ENCODE measurements around the gene ANO2.

Gene ANO2

GRCh38 chr12:5807514-5808219 is 137.4 kb downstream of the ANO2 start:
- Histone ChIP-seq H3K27me3 (replicated peaks; ENCODE audit: control insufficient read depth, insufficient read depth, low read length) (peaks cover 2% of the 10 kb centered on the region; the same call in 1 of the 2 replicates), H3K36me3 (ENCODE audit: control insufficient read depth, insufficient read depth, low read length) (no peaks in the 10 kb centered on the region), H3K4me3 (replicated peaks; ENCODE audit: low read depth, low read length) (no peak overlapping the region)
- no peak for DNase-seq (ENCODE audit: extremely low read depth, insufficient read length)
- TF ChIP-seq, protein P1, sequence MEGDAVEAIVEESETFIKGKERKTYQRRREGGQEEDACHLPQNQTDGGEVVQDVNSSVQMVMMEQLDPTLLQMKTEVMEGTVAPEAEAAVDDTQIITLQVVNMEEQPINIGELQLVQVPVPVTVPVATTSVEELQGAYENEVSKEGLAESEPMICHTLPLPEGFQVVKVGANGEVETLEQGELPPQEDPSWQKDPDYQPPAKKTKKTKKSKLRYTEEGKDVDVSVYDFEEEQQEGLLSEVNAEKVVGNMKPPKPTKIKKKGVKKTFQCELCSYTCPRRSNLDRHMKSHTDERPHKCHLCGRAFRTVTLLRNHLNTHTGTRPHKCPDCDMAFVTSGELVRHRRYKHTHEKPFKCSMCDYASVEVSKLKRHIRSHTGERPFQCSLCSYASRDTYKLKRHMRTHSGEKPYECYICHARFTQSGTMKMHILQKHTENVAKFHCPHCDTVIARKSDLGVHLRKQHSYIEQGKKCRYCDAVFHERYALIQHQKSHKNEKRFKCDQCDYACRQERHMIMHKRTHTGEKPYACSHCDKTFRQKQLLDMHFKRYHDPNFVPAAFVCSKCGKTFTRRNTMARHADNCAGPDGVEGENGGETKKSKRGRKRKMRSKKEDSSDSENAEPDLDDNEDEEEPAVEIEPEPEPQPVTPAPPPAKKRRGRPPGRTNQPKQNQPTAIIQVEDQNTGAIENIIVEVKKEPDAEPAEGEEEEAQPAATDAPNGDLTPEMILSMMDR (IDR thresholded peaks at IDR 0.05; ENCODE audit: insufficient read depth, low read length, poor library complexity, severe bottlenecking) = no peak

DNA sequence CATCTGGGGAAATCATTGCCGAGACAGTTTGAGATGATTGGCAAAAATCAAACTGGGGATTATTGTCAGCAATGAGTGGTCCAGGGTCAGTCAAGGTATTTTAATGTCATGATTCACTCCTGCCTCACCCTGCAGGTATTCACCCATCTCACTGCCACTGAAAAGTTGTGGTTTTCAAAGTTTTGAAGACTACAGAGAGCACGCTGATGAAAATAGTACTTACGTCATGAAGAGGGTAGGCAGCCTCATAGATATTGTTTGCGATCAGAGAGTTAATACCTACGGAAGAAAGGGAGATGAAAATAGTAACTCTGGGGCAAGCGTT is 138.0 kb downstream of the ANO2 start:
- Histone ChIP-seq H3K27me3 (replicated peaks; ENCODE audit: control insufficient read depth, insufficient read depth, low read length) (peaks cover 4% of the 10 kb centered on the region), H3K4me3 (replicated peaks; ENCODE audit: low read depth, low read length) (no peak overlapping the region), H3K36me3 (ENCODE audit: control insufficient read depth, insufficient read depth, low read length) (no peaks in the 10 kb centered on the region)
- no peak for DNase-seq (ENCODE audit: extremely low read depth, insufficient read length)
- TF ChIP-seq, protein P1 (IDR thresholded peaks at IDR 0.05; ENCODE audit: insufficient read depth, low read length, poor library complexity, severe bottlenecking) = no peak

DNA sequence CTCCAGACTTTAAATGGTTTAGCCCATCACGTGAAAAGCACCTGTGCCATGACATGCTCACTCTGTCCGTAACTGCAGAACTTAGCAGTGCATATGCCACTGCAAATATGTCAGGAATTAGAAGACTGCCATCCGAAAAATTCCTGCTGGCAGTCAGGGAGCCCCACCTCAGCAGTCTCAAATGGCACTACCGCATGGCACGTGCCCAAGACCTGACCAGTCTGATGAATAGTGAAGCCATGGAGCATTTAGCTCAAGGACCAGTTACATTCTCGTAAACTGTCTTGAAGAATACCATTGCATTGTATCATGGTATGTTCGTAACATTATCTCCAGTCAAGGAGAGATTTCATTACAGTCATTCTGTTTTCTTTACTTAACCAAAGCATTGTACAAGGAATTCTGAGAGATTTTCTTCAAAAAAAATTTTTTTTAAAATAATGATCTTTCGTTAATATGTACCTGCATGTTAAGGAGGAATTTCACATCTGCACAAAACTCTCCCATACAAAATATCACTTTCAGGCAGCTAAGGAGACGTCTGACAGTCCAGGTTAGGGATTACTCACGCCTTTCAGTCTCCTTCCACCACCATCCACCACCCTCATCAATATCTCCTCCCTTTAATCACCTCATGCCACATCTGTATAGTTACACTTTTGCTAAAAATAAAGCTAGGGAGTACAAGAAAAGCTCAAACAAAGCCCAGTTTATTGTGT is 138.5 kb downstream of the ANO2 start:
- TF ChIP-seq, protein P1 (IDR thresholded peaks at IDR 0.05; ENCODE audit: insufficient read depth, low read length, poor library complexity, severe bottlenecking) = no peak
- H3K36me3 ChIP-seq (ENCODE audit: control insufficient read depth, insufficient read depth, low read length) = no peaks in the 10 kb centered on the region
- peaks cover 4% of the 10 kb centered on the region for H3K27me3 ChIP-seq (replicated peaks; ENCODE audit: control insufficient read depth, insufficient read depth, low read length)
- DNase-seq (ENCODE audit: extremely low read depth, insufficient read length) = no peak
- no peak overlapping the region for H3K4me3 ChIP-seq (replicated peaks; ENCODE audit: low read depth, low read length)

- Histone ChIP-seq H3K36me3 (ENCODE audit: control insufficient read depth, insufficient read depth, low read length) (no peaks in the 10 kb centered on the region), H3K27me3 (replicated peaks; ENCODE audit: control insufficient read depth, insufficient read depth, low read length) (peaks cover 3% of the 10 kb centered on the region), H3K4me3 (replicated peaks; ENCODE audit: low read depth, low read length) (no peak overlapping the region)
- TF ChIP-seq, protein P1 (IDR thresholded peaks at IDR 0.05; ENCODE audit: insufficient read depth, low read length, poor library complexity, severe bottlenecking) = no peak
- no peak for DNase-seq (ENCODE audit: extremely low read depth, insufficient read length)
Measured at GRCh38 chr12:5803532-5803931, 141.5 kb downstream of the ANO2 start.

- H3K36me3 ChIP-seq (ENCODE audit: control insufficient read depth, insufficient read depth, low read length) = no peaks in the 10 kb centered on the region
- DNase-seq (ENCODE audit: extremely low read depth, insufficient read length) = no peak
- no peak overlapping the region for H3K4me3 ChIP-seq (replicated peaks; ENCODE audit: low read depth, low read length)
- TF ChIP-seq, protein P1 (IDR thresholded peaks at IDR 0.05; ENCODE audit: insufficient read depth, low read length, poor library complexity, severe bottlenecking) = no peak
- H3K27me3 ChIP-seq (replicated peaks; ENCODE audit: control insufficient read depth, insufficient read depth, low read length) = peaks cover 3% of the 10 kb centered on the region
Measured at GRCh38 chr12:5798242-5799015, 146.6 kb downstream of the ANO2 start.

All from GM06990 (cell line).